HepG2 (cell line): ENCODE results near the gene GLIPR1L2. TPM values are rescaled to one million over a fixed set of nuclear protein-coding genes. Genes with fewer than 3 reads are reported as not detected.
"Not testable (repeated sequence)": the region's sequence is repeated elsewhere in the genome, so short reads cannot be mapped to it uniquely, and the experiment has no call there.

ENCODE experiments used
- ATAC-seq: fragments of 200-7000 bp; cut with Tn5 transposase; 3 replicates; pipeline ENCODE4 v1.9.1; 2020; ENCODE audit warnings: mild to moderate bottlenecking, moderate library complexity
- BruUV-seq: library from RNA; stranded (reverse); fragments of 400-500 nt; replicated peaks from 2 replicates; lab custom pipeline; 2021; lab: Mats Ljungman, UMichigan
- CTCF ChIA-PET: fragments of 300-600 bp; formaldehyde crosslinking; extraction: SDS; loops from one replicate; lab custom pipeline; 2021; ENCODE audit warnings: low total read pairs, inconsistent platforms, low intra/inter-chr PET ratio; lab: Yijun Ruan, JAX
- POLR2A ChIA-PET: fragments of 350-600 bp; sonication (Branson Sonifier 250); formaldehyde crosslinking; loops from one replicate; lab custom pipeline; 2020; ENCODE audit warnings: antibody characterized with exemption, inconsistent platforms; lab: Yijun Ruan, JAX
- DNase-seq: peaks from one replicate; pipeline ENCODE4 v3.0.0-alpha.2; 2015; ENCODE audit warnings: low spot score
- FAIRE-seq: peaks from 3 replicates; lab custom pipeline; 2011; peaks lifted over from hg19 to GRCh38; lab: Jason Lieb, UNC
- H2AFZ ChIP-seq: one replicate; pipeline ENCODE4 v1.6.1; 2011; ENCODE audit warnings: low read length, inconsistent platforms
- H3K27ac ChIP-seq: fragments of 300-600 bp; 3 replicates; pipeline ENCODE4 v1.8.0; 2011; ENCODE audit warnings: mixed run types, mild to moderate bottlenecking, mixed read lengths, low read length, inconsistent platforms; ENCODE audit not compliant: insufficient read depth; ENCODE audit errors: extremely low read length
- H3K27me3 ChIP-seq, 2 experiments: fragments of 200-600 bp in 1 of 2; 2 replicates in 1 of 2; 3 replicates in 1 of 2; pipeline versions ENCODE4 v1.6.0 to v1.8.0; 2011; ENCODE audit warnings: low read length in 2 of 2, mild to moderate bottlenecking in 2 of 2, moderate library complexity in 2 of 2, inconsistent platforms in 1 of 2; ENCODE audit not compliant: insufficient read depth in 2 of 2, control insufficient read depth in 1 of 2
- H3K36me3 ChIP-seq, 2 experiments: fragments of 200-600 bp in 1 of 2; replicated peaks in 1 of 2; 2 replicates in 1 of 2; 3 replicates in 1 of 2; pipeline versions ENCODE4 v1.5.1 to v1.8.0; 2011; ENCODE audit warnings: low read length in 2 of 2, inconsistent platforms in 1 of 2; ENCODE audit not compliant: insufficient read depth in 2 of 2, control insufficient read depth in 1 of 2
- H3K4me1 ChIP-seq: 2 replicates; pipeline ENCODE4 v1.5.1; 2012; ENCODE audit warnings: low read length, inconsistent platforms; ENCODE audit not compliant: insufficient read depth
- H3K4me2 ChIP-seq: 2 replicates; pipeline ENCODE4 v1.6.0; 2011; ENCODE audit warnings: low read depth, low read length, inconsistent platforms
- H3K4me3 ChIP-seq, 3 experiments: fragments of 200-600 bp in 1 of 3; sonication (generic), shearing (Covaris generic) in 1 of 3; replicated peaks in 1 of 3; 2 replicates each; pipeline ENCODE4 v1.5.1; 2011 to 2016; ENCODE audit warnings: low read length in 3 of 3, inconsistent platforms in 2 of 3, low read depth in 2 of 3, mild to moderate bottlenecking in 2 of 3, control low read depth in 1 of 3, mixed read lengths in 1 of 3; ENCODE audit not compliant: insufficient read depth in 1 of 3
- H3K79me2 ChIP-seq: one replicate; pipeline ENCODE4 v1.6.1; 2011; ENCODE audit warnings: low read length, inconsistent platforms; ENCODE audit not compliant: insufficient read depth
- H3K9ac ChIP-seq: 2 replicates; pipeline ENCODE4 v1.6.0; 2011; ENCODE audit warnings: mild to moderate bottlenecking, low read depth, low read length, inconsistent platforms; ENCODE audit not compliant: insufficient read depth
- H3K9me3 ChIP-seq: 2 replicates; pipeline ENCODE4 v1.5.1; 2012; ENCODE audit warnings: mild to moderate bottlenecking, low read length
- H4K20me1 ChIP-seq: 2 replicates; pipeline ENCODE4 v1.6.0; 2011; ENCODE audit warnings: inconsistent platforms, mild to moderate bottlenecking, low read length, moderate library complexity; ENCODE audit not compliant: insufficient read depth
- HNF4A ChIP-seq: sonication (generic); formaldehyde crosslinking; IDR thresholded peaks from 2 replicates; pipeline ENCODE4 v1.4.0; 2020; ENCODE audit warnings: missing genetic modification reagents
- WGBS: methylation state at CpG from one replicate; pipeline ENCODE4 v1.1.6; 2017; ENCODE audit warnings: low lambda C conversion rate; 5-methylcytosine and 5-hydroxymethylcytosine counted together
- in situ Hi-C: cut with HindIII; loops from 2 replicates; pipeline ENCODE4 v1.10.0; 2017; ENCODE audit warnings: low pct_unique_long_range_greater_than_20kb; ENCODE audit not compliant: extremely low pct_ligation_motif_present
- intact Hi-C: fragments of 100-400 bp; cut with micrococcal nuclease; formaldehyde crosslinking; loops from one replicate; pipeline ENCODE4 v1.10.0; 2022; ENCODE audit not compliant: unreplicated experiment
- polyA plus RNA-seq, 8 experiments: library from polyadenylated mRNA; depleted of rRNA in 3 of 8; stranded (reverse) in 7 of 8; unstranded in 1 of 8; fragments of >200 nt; fragmentation: Illumina TruSeq in 4 of 8; extraction: Trizol in 4 of 8; gene quantifications; 2 replicates each; pipeline versions ENCODE4 v1.2.1 to v1.2.3, GENCODE V29; 2011 to 2016; ENCODE audit warnings: low read depth in 4 of 8, missing spikeins in 1 of 8, mixed read lengths in 1 of 8; ENCODE audit not compliant: insufficient read depth in 1 of 8
- total RNA-seq, 5 experiments: library from RNA; depleted of rRNA; stranded (reverse); fragments of >200 nt; fragmentation: Illumina TruSeq; extraction: Trizol; gene quantifications; 2 replicates each; pipeline ENCODE4 v1.2.3, GENCODE V29; 2016; ENCODE audit warnings: low read depth in 1 of 5
- TF ChIP-seq, protein P1 (sequence below), 2 experiments: sonication (generic) in 1 of 2; formaldehyde crosslinking in 1 of 2; IDR thresholded peaks; 2 replicates each; pipeline versions ENCODE4 v1.4.0 to v1.6.1; 2016 to 2020; ENCODE audit warnings: borderline replicate concordance in 1 of 2, low read depth in 1 of 2, mild to moderate bottlenecking in 1 of 2, missing genetic modification reagents in 1 of 2

GLIPR1L2 gene
- total and polyA plus RNA-seq, 2 of the 13 experiments (the other 11 are each of a cell fraction or from before 2014, with no cell fraction given), result not detected

GRCh38 chr12:75441687-75442449, 51.0 kb downstream of the GLIPR1L2 start:
- H2AFZ ChIP-seq, result not testable (repeated sequence)
- TF ChIP-seq, protein P1, sequence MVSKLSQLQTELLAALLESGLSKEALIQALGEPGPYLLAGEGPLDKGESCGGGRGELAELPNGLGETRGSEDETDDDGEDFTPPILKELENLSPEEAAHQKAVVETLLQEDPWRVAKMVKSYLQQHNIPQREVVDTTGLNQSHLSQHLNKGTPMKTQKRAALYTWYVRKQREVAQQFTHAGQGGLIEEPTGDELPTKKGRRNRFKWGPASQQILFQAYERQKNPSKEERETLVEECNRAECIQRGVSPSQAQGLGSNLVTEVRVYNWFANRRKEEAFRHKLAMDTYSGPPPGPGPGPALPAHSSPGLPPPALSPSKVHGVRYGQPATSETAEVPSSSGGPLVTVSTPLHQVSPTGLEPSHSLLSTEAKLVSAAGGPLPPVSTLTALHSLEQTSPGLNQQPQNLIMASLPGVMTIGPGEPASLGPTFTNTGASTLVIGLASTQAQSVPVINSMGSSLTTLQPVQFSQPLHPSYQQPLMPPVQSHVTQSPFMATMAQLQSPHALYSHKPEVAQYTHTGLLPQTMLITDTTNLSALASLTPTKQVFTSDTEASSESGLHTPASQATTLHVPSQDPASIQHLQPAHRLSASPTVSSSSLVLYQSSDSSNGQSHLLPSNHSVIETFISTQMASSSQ (IDR thresholded peaks at IDR 0.05; ENCODE audit: low read depth), result not testable (repeated sequence)
- TF ChIP-seq, protein P1 (CRISPR knock-in tag; IDR thresholded peaks at IDR 0.05; ENCODE audit: borderline replicate concordance), result 0 out of 2 replicates have a peak, but pooled peaks have one; percentile 3
- peak; percentile 46; the same call in 1 of the 2 replicates for TF ChIP-seq HNF4A (CRISPR knock-in tag)
- TF ChIP-seq, all 625 proteins: peak for 2; not testable (repeated sequence) for 623
- DNase-seq, H3K27ac ChIP-seq, CTCF ChIA-PET, H3K36me3 ChIP-seq, intact Hi-C loops, H3K9me3 ChIP-seq, H3K79me2 ChIP-seq, BruUV-seq, H4K20me1 ChIP-seq, FAIRE-seq, H3K27me3 ChIP-seq, POLR2A ChIA-PET, H3K4me3 ChIP-seq, in situ Hi-C loops, H3K9ac ChIP-seq, ATAC-seq: not testable (repeated sequence)
- Histone ChIP-seq H3K4me1 (peaks cover 47% of the 10 kb centered on the region), H3K4me2 (peak overlapping the region; percentile 18; the same call in 1 of the 2 replicates)
- WGBS, result 42% methylated on average over 2 of the region's 4 CpGs
